ENCODE results near the gene ITIH1.

Gene ITIH1

DNA sequence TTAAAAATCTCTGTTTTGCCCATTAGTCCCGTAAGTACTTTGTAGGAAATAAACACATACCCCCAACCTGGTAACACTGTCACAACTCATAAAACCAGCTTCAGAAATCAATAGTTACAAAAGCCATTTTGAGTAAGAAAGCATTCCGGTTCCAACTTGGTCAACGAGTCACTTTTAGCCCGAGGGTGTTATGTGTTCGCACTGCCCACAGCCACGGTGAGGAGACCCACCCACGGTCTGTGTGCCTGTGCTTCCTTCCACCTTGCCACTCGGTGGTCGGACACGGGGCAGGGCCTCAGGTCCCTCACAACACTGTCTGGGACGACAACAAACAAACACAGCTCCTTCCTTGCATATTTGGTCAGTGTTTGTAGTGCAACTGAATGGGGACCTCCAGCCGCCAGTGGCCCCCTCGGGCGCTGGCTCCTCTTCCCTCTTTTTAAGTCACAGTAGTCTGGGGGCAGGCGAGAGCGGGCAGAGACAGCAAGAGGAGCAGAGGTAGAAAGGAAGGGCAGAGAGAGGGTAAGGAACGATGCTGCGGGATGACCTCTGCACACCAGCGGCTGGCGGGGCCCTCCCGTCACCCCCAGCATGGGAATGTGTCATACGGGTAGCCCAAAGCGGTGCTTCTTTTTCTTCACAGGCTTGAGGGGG lies 62.6 kb downstream of the ITIH1 start:
- Histone ChIP-seq H3K27ac (ENCODE audit: low read length) (no peak overlapping the region), H3K36me3 (ENCODE audit: control insufficient read depth, insufficient read depth, low read length) (no peaks in the 10 kb centered on the region; the same call in 1 of the 2 replicates), H3K4me3 (ENCODE audit: low read length) (no peak overlapping the region), H3K4me1 (ENCODE audit: control insufficient read depth, insufficient read depth, low read length) (no peaks in the 10 kb centered on the region), H3K9me3 (ENCODE audit: control insufficient read depth, insufficient read depth, low read length) (no peaks in the 10 kb centered on the region), H3K27me3 (ENCODE audit: control insufficient read depth, insufficient read depth, low read length) (no peaks in the 10 kb centered on the region)
- no peak for DNase-seq (ENCODE audit: low read depth, low spot score)
- WGBS (ENCODE audit: insufficient coverage, insufficient read length), result no CpG with 5 or more reads among the region's 23 CpGs

DNA sequence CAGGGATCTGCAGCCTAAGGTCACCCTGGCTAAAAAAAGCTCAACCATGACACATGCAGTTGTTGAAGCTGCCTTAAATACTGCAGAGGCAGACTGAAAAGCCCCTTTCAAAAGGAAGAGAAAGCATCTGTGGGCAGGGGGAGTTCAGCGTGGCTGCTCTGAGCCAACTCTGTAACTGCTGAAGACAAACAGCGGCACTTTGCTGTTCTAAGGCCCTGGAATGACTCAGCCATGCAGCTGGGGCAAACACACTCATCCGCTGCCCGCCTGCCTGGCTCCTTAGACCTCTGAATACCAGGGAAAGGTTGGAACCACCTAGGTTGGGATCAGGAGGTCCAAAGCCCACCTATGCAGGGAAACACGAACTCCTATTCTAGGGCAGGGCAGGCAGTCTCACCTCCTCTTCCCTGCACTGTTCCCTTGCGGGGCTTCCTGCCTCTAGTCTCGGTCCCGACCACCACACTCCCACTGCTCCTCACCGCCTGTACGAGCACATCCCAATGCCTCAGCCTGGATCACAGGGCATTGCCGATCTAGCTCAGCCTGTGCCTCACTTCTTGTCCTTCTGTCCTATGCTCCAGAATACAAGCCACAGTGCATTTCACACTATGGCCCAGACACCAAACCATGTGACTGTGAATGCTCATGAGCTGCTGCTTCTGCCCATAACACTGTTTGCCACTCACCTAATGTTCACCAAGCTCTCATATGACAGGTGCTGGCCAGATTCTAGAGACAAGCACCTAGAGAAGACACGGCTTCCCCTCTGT lies 64.0 kb downstream of the ITIH1 start:
- Histone ChIP-seq H3K36me3 (ENCODE audit: control insufficient read depth, insufficient read depth, low read length) (no peaks in the 10 kb centered on the region; the same call in 1 of the 2 replicates), H3K27me3 (ENCODE audit: control insufficient read depth, insufficient read depth, low read length) (no peaks in the 10 kb centered on the region), H3K9me3 (ENCODE audit: control insufficient read depth, insufficient read depth, low read length) (no peaks in the 10 kb centered on the region), H3K27ac (ENCODE audit: low read length) (no peak overlapping the region), H3K4me3 (ENCODE audit: low read length) (no peak overlapping the region), H3K4me1 (ENCODE audit: control insufficient read depth, insufficient read depth, low read length) (no peaks in the 10 kb centered on the region)
- no CpG with 5 or more reads among the region's 12 CpGs for WGBS (ENCODE audit: insufficient coverage, insufficient read length)
- DNase-seq (ENCODE audit: low read depth, low spot score), result no peak

Measured in iPS DF 6.9 (cell line).